AG10803 (cell line): ENCODE results near the gene DGLUCY.

Experiments
- DNase-seq: peaks from one replicate; pipeline ENCODE4 v3.0.0; 2010; ENCODE audit warnings: low read depth
- H3K4me3 ChIP-seq: 2 replicates; pipeline ENCODE4 v1.5.1; 2011; ENCODE audit warnings: mild to moderate bottlenecking, low read length, control low read depth
- TF ChIP-seq, protein P1 (sequence below): conservative IDR thresholded peaks from 2 replicates; pipeline ENCODE4 v1.5.1; 2011; ENCODE audit warnings: mild to moderate bottlenecking, low read length, control low read depth, inconsistent platforms

DGLUCY gene

GRCh38 chr14:91215381-91215780 lies 101.5 kb downstream of the DGLUCY start:
- TF ChIP-seq, protein P1, sequence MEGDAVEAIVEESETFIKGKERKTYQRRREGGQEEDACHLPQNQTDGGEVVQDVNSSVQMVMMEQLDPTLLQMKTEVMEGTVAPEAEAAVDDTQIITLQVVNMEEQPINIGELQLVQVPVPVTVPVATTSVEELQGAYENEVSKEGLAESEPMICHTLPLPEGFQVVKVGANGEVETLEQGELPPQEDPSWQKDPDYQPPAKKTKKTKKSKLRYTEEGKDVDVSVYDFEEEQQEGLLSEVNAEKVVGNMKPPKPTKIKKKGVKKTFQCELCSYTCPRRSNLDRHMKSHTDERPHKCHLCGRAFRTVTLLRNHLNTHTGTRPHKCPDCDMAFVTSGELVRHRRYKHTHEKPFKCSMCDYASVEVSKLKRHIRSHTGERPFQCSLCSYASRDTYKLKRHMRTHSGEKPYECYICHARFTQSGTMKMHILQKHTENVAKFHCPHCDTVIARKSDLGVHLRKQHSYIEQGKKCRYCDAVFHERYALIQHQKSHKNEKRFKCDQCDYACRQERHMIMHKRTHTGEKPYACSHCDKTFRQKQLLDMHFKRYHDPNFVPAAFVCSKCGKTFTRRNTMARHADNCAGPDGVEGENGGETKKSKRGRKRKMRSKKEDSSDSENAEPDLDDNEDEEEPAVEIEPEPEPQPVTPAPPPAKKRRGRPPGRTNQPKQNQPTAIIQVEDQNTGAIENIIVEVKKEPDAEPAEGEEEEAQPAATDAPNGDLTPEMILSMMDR = no peak
- H3K4me3 ChIP-seq = no peak overlapping the region
- DNase-seq = no peak

DNA sequence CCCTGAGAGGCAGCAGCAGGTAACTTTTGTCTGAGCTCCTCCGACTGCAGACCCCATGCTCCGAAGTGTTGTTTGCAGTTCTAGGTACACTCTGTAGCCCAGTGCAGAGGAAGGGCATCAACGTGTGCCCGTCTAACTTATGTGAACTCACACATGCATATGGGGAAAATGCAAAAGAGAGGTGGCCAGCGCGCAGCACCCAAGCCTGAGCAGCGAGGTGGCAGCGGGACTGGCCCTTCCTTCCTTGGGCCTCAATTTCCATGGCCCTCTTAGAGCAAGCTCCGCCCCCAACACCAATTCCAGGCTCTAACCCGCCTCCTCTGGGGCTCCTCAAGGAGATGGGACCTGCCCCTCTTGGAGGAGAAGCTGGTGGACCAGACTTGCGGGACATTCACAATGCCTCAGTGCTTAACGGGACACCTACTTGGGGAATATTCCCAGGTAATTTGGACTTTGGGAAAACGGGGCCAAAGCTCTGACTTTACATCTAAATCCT lies 102.9 kb downstream of the DGLUCY start:
- no peak for DNase-seq
- TF ChIP-seq, protein P1 = no peak
- no peak overlapping the region for H3K4me3 ChIP-seq

DNA sequence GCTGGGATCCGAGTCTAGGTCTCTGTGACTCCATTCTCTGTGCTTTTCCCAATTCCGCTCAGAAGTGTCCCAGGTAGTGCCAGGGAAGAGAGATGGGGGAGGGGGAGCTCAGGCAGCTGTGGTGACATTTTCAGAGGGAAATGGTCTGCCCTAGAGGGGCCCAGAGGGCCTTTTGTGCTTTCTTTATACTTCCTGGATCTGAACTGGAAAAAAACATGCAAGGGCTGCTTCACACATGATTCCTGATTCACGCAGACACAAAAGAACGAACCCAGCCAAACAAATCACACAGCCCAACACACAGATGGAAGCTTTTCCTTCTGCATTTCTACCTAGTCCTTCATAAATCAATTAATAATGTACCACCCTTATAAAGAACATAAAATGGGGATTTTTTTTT lies 104.1 kb downstream of the DGLUCY start:
- DNase-seq = no peak
- no peak overlapping the region for H3K4me3 ChIP-seq
- TF ChIP-seq, protein P1 = no peak

GRCh38 chr14:91219517-91220389 lies 105.9 kb downstream of the DGLUCY start:
- DNase-seq = no peak
- TF ChIP-seq, protein P1 = no peak
- no peak overlapping the region for H3K4me3 ChIP-seq

GRCh38 chr14:91220581-91221000 lies 106.7 kb downstream of the DGLUCY start:
- no peak for DNase-seq
- H3K4me3 ChIP-seq = no peak overlapping the region
- TF ChIP-seq, protein P1 = no peak

GRCh38 chr14:91221270-91221669 lies 107.4 kb downstream of the DGLUCY start:
- TF ChIP-seq, protein P1 = no peak
- no peak for DNase-seq
- H3K4me3 ChIP-seq = no peak overlapping the region
